D721Med (cell line): ENCODE measurements around the gene INTS7.
A peak's percentile ranks its signal among the peaks of the same experiment; 100 is the strongest.

Source experiments
- DNase-seq: peaks from one replicate; pipeline ENCODE4 v3.0.0; 2011; ENCODE audit warnings: low spot score; ENCODE audit not compliant: insufficient read length
- FAIRE-seq: peaks from 2 replicates; lab custom pipeline; 2011; peaks lifted over from hg19 to GRCh38; lab: Jason Lieb, UNC
- TF ChIP-seq, protein P1 (sequence below): IDR thresholded peaks from 2 replicates; pipeline ENCODE4 v1.5.1; 2012; ENCODE audit warnings: mild to moderate bottlenecking, control low read depth; ENCODE audit not compliant: insufficient read depth; ENCODE audit errors: missing control alignments

Gene INTS7

DNA sequence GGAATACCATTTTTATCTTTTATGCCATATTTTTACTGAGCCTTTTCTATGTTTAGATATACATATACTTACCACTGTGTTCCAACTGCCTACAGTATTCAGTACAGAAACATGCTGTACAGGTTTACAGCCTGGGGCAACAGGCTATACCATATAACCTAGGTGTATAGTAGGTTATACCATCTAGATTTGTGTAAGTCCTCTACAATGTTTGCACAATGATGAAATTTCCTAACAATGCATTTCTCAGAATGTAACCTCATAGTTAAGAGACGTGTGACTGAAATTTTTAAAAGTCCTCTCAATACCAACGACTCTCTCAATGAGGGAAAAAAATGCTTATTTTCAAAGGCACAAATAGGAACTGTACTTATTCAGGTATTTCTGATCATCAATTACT, 21.7 kb downstream of the INTS7 start:
- FAIRE-seq (peak; percentile 90), DNase-seq (no peak)
- TF ChIP-seq, protein P1, sequence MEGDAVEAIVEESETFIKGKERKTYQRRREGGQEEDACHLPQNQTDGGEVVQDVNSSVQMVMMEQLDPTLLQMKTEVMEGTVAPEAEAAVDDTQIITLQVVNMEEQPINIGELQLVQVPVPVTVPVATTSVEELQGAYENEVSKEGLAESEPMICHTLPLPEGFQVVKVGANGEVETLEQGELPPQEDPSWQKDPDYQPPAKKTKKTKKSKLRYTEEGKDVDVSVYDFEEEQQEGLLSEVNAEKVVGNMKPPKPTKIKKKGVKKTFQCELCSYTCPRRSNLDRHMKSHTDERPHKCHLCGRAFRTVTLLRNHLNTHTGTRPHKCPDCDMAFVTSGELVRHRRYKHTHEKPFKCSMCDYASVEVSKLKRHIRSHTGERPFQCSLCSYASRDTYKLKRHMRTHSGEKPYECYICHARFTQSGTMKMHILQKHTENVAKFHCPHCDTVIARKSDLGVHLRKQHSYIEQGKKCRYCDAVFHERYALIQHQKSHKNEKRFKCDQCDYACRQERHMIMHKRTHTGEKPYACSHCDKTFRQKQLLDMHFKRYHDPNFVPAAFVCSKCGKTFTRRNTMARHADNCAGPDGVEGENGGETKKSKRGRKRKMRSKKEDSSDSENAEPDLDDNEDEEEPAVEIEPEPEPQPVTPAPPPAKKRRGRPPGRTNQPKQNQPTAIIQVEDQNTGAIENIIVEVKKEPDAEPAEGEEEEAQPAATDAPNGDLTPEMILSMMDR: no peak

DNA sequence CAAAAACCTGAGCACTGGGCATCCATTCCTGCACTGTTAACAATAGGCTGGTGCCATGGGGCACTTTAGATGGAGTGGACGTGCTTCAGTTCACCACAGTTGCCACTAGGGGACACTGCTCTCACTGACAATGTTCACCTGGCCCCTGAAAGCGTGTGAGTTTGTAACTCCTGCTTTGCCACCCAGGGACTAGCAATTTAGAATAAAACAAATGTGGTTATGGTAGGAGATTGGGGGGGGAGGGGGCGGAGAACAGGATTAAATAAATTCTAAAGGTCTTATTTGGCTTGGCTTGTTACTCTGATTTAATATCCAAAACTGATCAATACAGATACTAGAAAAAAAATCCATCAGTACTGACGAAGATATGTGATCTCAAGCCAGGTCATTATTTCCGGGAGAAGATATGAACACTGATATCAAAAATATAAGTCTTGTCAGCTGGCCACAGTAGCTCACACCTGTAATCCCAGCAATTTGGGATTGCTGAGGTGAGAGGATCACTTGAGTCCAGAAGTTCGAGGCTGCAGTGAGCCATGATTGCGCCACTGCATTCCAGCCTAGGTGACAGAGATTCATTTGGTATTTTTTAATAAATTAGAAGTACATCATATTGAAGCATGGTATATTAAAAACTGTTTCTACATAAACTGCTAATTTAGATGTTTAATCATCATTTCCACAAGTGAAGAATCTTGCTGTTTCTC, 23.2 kb downstream of the INTS7 start:
- TF ChIP-seq, protein P1: peak; percentile 98
- FAIRE-seq: peak; percentile 88
- peak; percentile 25 for DNase-seq

- FAIRE-seq (peak; percentile 6), DNase-seq (no peak)
- TF ChIP-seq, protein P1: no peak
These were observed 25.4 kb downstream of the INTS7 start for GRCh38 chr1:212010004-212010403.

- DNase-seq (no peak), FAIRE-seq (no peak)
- TF ChIP-seq, protein P1: no peak
These were observed 25.8 kb downstream of the INTS7 start for GRCh38 chr1:212009561-212009960.

DNA sequence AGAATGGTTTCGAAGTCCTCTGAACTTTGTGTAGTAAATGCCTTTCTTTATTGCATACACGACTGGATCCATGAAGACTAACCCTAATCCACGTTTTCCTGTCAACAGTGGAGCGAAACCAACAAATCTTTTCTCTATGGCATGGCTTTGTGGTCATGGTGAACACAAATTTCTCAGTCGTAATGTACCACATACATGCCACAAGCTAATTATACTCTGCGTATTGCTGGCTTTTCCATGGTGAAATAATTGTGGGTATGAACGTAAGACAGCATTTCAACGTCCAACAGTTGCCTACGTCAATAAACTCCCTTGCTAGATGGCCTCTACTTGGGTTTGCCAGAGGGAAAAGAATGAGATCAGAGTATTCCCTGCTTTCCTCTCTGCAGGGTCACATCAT, 27.5 kb downstream of the INTS7 start:
- TF ChIP-seq, protein P1: no peak
- DNase-seq: no peak
- peak; percentile 73 for FAIRE-seq

- TF ChIP-seq, protein P1: no peak
- DNase-seq (no peak), FAIRE-seq (no peak)
These were observed 28.2 kb downstream of the INTS7 start for GRCh38 chr1:212007178-212007577.

GRCh38 chr1:212004895-212005608, 30.3 kb downstream of the INTS7 start:
- FAIRE-seq (peak; percentile 94), DNase-seq (no peak)
- TF ChIP-seq, protein P1: no peak
